HG03571 (cell line): ENCODE measurements around the gene TSC22D4.

ENCODE experiments used
- ATAC-seq: cut with Tn5 transposase; IDR thresholded peaks from one replicate; pipeline ENCODE4 v1.9.1; 2021; ENCODE audit not compliant: unreplicated experiment

TSC22D4 gene

DNA sequence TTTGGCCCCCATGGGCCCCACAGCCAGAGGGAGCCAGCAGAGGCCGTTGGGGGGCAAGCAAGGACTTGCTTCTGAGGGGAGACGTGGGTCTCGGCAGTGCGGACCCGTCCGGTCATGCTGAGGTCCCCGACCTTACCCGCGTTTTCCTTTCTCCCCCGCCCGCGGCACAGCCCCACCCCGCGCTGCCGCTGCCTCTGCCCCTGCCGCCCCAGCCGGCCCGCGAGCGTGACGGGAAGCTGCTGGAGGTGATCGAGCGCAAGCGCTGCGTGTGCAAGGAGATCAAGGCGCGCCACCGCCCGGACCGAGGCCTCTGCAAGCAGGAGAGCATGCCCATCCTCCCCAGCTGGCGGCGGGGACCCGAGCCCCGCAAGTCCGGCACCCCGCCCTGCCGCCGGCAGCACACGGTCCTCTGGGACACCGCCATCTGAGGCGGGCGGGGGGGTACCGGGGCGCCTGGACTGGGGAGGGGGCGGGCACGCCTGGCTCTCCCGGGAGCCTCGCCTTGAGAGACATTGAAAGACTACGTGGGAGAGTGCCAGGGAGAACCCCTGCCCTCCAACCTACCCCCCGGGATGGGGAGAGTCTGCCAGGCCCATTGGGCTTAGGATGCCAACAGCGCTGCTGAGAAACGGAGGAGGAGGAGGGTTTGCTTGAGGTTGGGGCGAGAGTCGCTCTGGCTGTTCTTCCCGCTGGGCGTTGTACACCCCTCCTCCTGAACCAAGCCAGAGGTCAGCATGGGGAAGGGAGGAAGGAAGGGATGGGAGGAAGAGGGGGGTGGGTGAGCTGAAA, 14.7 kb upstream of the TSC22D4 start:
- ATAC-seq, result no peak

GRCh38 chr7:100492738-100493475, 13.9 kb upstream of the TSC22D4 start:
- ATAC-seq, result no peak

- no peak for ATAC-seq
Measured at GRCh38 chr7:100491192-100491578, 12.2 kb upstream of the TSC22D4 start.

GRCh38 chr7:100490483-100491191, 11.6 kb upstream of the TSC22D4 start:
- no peak for ATAC-seq

DNA sequence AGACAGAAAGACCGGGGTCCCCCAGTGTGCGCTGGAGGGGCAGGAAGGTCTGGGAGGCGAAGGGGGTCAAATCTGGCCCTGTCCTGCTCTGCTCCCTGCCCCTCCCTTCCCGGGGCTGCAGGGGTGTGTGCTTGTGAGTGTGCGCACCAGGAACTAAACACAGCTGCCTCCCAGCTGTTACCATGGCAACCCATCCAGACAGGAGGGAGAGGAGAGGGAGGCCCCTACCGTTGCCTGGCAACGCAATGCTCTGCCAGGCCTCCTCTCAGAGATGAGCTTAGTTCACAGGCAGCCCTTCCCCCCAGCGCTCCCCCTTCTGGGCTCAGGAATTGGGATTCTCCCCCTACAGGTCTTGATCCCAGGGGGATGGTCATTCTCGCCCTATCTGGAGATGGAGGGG, 10.8 kb upstream of the TSC22D4 start:
- ATAC-seq, result no peak

DNA sequence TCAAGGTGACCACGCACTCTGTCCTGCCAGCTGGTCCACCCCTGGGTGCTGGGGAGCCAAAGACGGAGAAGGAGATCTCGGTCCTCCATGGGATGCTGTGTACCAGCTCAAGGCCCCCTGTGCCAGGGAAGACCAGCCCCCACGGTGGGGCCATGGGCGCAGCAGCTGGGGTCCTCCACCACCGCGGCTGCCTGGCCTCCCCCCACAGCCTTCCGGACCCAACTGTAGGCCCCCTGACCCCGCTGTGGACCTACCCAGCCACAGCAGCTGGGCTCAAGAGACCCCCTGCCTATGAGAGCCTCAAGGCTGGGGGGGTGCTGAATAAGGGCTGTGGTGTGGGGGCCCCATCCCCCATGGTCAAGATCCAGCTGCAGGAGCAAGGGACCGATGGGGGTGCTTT, 10.1 kb upstream of the TSC22D4 start:
- ATAC-seq, result no peak

DNA sequence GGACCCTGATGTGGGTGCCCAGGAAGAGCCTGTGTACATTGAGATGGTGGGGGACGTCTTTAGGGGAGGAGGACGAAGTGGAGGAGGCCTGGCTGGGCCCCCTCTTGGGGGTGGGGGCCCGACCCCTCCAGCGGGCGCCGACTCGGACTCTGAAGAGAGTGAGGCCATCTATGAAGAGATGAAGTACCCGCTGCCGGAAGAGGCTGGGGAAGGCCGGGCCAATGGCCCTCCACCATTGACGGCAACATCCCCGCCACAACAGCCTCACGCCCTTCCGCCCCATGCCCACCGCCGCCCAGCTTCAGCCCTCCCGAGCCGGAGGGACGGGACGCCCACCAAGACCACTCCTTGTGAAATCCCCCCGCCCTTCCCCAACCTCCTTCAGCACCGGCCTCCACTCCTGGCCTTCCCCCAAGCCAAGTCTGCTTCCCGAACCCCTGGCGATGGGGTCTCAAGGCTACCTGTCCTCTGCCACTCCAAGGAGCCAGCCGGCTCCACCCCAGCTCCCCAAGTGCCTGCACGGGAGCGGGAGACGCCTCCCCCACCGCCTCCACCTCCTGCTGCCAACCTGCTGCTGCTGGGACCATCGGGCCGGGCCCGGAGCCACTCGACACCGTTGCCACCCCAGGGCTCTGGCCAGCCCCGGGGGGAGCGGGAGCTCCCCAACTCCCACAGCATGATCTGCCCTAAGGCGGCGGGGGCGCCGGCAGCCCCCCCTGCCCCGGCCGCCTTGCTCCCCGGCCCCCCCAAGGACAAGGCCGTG, 9.5 kb upstream of the TSC22D4 start:
- no peak for ATAC-seq

DNA sequence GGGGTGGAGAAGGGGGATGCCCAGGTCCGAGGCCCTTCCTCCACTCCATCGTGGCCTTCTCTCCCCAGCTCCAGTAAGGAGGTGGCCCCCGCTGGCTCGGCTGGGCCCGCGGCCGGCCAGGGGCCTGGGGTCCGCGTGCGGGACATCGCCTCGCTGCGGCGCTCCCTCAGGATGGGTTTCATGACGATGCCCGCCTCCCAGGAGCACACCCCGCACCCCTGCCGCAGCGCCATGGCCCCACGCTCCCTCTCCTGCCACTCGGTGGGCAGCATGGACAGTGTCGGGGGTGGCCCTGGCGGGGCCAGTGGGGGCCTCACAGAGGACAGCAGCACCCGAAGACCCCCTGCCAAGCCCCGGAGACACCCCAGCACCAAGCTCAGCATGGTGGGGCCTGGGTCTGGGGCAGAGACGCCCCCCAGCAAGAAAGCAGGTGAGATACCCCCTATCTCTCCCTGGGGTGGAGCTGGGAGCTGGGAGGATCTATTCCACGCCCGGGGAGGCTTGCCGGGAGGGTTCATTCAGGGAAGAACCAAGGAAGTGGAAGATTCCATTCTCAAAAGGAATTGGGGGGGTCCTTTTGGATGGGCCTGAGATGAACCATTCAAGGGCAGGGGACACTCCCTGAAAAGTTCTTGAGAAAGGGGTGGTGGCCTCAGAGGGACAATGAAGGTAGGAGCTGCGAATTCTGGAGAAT, 7.9 kb upstream of the TSC22D4 start:
- ATAC-seq, result no peak

DNA sequence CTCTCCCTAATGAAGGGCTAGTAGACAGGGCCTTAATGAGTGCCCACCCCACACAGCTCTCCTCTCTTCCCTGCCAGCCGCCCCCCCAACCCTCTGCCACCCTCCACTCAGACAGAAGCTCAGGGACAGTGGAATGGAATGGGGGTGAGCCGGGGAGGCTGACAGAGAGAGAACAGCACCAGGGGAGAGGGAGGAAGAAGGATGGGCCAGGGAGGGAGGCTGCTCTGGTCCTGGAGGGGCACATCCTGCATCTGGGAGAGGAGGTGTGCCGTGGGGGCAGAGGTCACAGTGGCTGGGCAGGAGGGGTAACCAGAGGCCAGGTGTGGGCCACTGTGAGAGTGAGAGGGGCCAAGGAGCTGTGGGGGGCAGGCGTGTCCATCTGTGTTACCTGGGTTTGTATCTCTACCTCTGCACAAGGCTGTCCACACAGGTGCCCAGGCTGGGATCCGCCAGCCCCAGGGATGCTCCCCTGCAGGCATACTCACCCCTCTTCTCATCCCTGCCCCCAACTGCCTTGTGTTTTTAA, 7.2 kb upstream of the TSC22D4 start:
- no peak for ATAC-seq

DNA sequence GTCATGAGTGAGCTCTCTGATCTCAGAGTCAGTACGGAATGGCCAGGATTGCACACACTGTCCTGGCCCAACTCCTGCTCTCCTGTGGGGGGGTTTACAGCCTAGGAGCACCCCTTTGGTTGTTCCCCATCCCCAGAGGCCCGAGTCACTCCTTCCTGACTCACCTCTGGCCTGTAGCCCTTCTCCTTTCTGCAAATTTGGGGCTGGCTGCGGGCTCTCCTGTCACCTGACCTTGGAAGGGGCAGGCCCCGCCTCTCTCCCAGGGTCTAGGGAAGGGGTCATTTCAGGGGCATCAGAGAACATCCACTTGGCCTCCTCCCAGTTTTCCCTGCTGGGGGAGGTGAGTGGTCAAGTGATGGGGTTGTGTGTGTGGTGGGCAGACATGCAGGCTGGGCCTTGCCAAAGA, 6.5 kb upstream of the TSC22D4 start:
- no peak for ATAC-seq

GRCh38 chr7:100484673-100485045, 5.6 kb upstream of the TSC22D4 start:
- ATAC-seq, result no peak

- ATAC-seq, result no peak
Measured at GRCh38 chr7:100483722-100484672, 5.0 kb upstream of the TSC22D4 start, which contains the start of gene NYAP1. TSS of gene NYAP1 (plus strand) at chr7:100483927. CDS start at chr7:100485312, 1,385 bp downstream.

- ATAC-seq, result no peak
Measured at GRCh38 chr7:100483090-100483721, 4.2 kb upstream of the TSC22D4 start.

DNA sequence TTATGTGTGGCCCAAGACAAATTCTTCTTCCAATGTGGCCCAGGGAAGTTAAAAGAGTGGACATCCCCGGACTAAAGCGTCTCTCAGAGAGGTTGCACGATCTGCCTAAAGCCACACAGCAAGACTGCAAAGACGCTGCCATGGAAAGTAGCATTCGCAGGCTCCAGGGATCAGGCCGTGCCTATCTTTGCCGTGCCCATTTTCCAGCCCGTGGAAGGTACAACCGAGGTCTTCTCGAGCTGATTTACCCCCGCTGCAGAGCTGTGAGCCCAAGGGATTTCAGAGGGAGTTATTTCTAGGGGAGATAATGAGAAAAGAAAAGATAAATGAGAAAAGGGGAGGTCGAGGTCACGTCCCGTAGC, 3.7 kb upstream of the TSC22D4 start:
- no peak for ATAC-seq

- no peak for ATAC-seq
Measured at GRCh38 chr7:100481466-100481865, 2.5 kb upstream of the TSC22D4 start.

GRCh38 chr7:100477871-100478267, 1.1 kb downstream of the TSC22D4 start:
- no peak for ATAC-seq

GRCh38 chr7:100476903-100477870, 1.8 kb downstream of the TSC22D4 start:
- no peak for ATAC-seq
